Dendritic cell treated with granulocyte-macrophage colony-stimulating factor and Interleukin-4, amounts not matched to agents 40 ng/mL and 50 ng/mL, for 4 days (primary cell): ENCODE measurements around the gene GPATCH2.

Experiments
- H3K27ac Mint-ChIP-seq: one replicate; pipeline ENCODE4 v1.8.0; 2022; ENCODE audit warnings: mild to moderate bottlenecking, mixed read lengths
- H3K27me3 Mint-ChIP-seq: one replicate; pipeline ENCODE4 v1.8.0; 2022; ENCODE audit warnings: mild to moderate bottlenecking, mixed read lengths
- H3K36me3 Mint-ChIP-seq: one replicate; pipeline ENCODE4 v1.8.0; 2022; ENCODE audit warnings: low read depth, mixed read lengths
- H3K4me1 Mint-ChIP-seq: one replicate; pipeline ENCODE4 v1.8.0; 2022; ENCODE audit warnings: low read depth, mixed read lengths
- H3K4me3 Mint-ChIP-seq: one replicate; pipeline ENCODE4 v1.8.0; 2022; ENCODE audit warnings: mild to moderate bottlenecking, moderate library complexity, mixed read lengths
- H3K9me3 Mint-ChIP-seq: one replicate; pipeline ENCODE4 v1.8.0; 2022; ENCODE audit warnings: mixed read lengths
- intact Hi-C: fragments of 100-400 bp; cut with micrococcal nuclease; formaldehyde crosslinking; loops from one replicate; pipeline ENCODE4 v1.15.0; 2022

The GPATCH2 gene

DNA sequence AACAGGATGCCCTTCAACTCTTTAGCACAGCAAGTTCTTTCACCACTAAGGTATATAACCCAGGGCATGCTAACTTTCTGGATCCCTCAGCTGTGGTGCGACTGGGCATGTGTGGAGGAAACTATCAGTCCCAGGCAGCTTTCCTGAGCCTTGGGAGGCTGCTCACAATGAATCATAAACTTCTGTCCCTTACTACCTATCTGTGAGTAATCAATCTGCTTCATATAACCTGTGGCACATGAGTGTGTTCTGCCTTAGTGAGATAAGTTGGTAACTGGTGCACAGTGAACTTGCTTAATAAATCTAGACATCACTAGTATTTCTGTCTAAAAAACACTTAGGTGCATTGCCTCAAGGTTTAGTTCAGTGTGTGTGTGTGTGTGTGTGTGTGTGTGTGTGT lies 158.0 kb downstream of the GPATCH2 start:
- intact Hi-C loops, result no loop called here
- Mint-ChIP-seq H3K4me3 (no peak overlapping the region), H3K27me3 (no peaks in the 10 kb centered on the region)

DNA sequence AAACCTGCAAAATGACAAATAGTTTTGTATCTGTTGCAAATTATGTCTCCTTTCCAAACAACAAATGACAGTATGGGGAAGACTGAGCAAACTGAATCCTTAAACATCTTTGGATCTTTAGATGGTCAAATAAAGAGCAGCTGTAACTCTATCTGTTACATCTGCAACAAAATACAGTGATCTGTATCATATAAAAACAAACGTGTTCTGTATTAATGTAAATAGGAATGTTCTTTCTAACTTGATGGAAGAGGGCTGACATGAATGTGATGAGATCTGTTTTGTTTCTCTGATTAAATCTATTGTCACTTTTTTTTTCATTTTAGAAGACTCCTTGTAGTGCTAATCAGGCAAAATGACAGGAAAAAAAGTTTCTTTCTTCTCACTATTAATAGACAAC lies 159.5 kb downstream of the GPATCH2 start:
- H3K4me3 Mint-ChIP-seq, result no peak overlapping the region
- H3K27me3 Mint-ChIP-seq, result no peaks in the 10 kb centered on the region
- no peaks in the 10 kb centered on the region for H3K4me1 Mint-ChIP-seq
- intact Hi-C loops, result no loop called here
- H3K27ac Mint-ChIP-seq, result no peak overlapping the region
- H3K9me3 Mint-ChIP-seq, result peaks cover 6% of the 10 kb centered on the region
- H3K36me3 Mint-ChIP-seq, result no peaks in the 10 kb centered on the region

More for the DNA sequence above, 158.0 kb downstream of the GPATCH2 start:
- Mint-ChIP-seq H3K27ac (no peak overlapping the region), H3K9me3 (no peaks in the 10 kb centered on the region), H3K36me3 (no peaks in the 10 kb centered on the region), H3K4me1 (no peaks in the 10 kb centered on the region)

DNA sequence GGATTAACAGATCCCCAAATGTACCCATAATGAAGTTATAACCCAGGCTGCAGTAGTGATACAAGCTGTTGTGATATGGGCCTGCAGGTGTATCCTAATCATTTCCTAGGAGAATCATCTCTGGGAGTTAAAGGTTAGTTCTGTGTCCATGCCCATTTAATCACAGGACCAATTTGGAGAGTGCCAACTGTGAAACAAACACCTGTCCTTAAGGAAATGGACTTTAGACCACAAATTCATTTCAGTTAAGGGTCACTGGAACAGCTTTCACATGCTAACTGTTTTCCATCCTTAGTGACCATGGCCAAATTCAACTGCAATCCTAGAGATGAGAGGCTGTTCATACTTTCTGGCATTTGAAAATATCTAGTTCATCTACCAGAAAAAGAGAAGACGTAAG lies 160.9 kb downstream of the GPATCH2 start:
- no peaks in the 10 kb centered on the region for H3K4me1 Mint-ChIP-seq
- H3K27ac Mint-ChIP-seq, result no peak overlapping the region
- intact Hi-C loops, result no loop called here
- H3K4me3 Mint-ChIP-seq, result no peak overlapping the region
- H3K36me3 Mint-ChIP-seq, result peaks cover 2% of the 10 kb centered on the region
- H3K9me3 Mint-ChIP-seq, result peaks cover 20% of the 10 kb centered on the region
- H3K27me3 Mint-ChIP-seq, result no peaks in the 10 kb centered on the region

DNA sequence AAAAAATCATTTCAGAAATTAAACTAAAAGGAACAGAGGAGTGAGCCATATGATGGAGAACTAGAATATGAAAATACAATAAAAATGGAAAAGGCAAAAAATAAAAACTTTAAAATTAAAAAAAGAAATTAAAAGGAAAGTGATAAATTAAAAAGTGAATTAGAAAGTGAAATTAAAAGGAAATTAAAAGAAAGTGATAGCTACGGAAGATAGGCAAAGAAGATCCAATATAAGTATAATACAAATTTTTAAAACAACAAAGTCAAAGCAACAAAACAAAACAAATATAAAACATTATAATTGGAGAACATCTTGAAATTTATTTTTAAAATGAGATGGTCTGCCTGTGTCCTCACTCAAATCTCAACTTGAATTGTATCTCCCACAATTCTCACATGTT lies 165.8 kb downstream of the GPATCH2 start:
- H3K27ac Mint-ChIP-seq, result no peak overlapping the region
- peaks cover 8% of the 10 kb centered on the region for H3K36me3 Mint-ChIP-seq
- peaks cover 32% of the 10 kb centered on the region for H3K9me3 Mint-ChIP-seq
- H3K27me3 Mint-ChIP-seq, result no peaks in the 10 kb centered on the region
- intact Hi-C loops, result no loop called here
- H3K4me1 Mint-ChIP-seq, result no peaks in the 10 kb centered on the region
- no peak overlapping the region for H3K4me3 Mint-ChIP-seq

DNA sequence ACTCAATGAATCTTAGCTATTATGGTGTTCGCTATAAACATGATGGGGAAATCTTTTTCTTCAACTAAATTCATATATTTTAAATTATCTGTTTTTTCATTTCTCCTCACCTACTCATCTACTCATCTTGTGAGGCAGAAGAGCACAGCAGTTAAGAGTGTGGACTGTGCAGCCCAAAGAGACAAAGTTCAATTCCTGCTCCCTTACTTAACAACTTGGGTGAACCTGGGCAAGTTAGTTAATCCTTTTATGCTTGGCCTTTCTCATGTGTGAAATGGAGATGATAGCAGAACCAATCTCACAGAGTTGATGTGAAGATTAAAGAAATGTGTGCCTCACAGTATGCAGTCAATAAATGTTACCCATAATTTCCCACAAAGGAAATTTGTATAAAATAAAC lies 168.2 kb downstream of the GPATCH2 start:
- intact Hi-C loops, result no loop called here
- H3K9me3 Mint-ChIP-seq, result peaks cover 43% of the 10 kb centered on the region
- H3K4me3 Mint-ChIP-seq, result no peak overlapping the region
- no peak overlapping the region for H3K27ac Mint-ChIP-seq
- H3K36me3 Mint-ChIP-seq, result peaks cover 8% of the 10 kb centered on the region
- no peaks in the 10 kb centered on the region for H3K4me1 Mint-ChIP-seq
- no peaks in the 10 kb centered on the region for H3K27me3 Mint-ChIP-seq

DNA sequence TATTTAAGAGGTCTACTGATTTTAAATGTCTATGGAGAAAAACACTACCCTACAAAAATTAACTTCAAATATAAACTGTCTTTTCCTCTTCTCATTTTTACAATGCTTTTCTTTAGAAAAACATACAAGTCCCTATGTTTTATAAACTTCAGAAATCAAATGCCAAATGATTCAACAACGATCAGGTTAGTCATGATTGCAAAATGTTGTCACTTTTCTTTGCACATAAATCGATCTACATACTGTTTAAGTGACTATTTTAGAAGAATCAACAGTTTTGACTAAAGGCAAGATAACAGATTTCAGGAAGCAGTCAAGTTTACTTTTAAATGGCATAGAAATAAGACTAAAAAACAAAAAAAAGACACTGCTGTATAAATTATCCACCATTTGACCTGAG lies 168.7 kb downstream of the GPATCH2 start:
- H3K36me3 Mint-ChIP-seq, result peaks cover 8% of the 10 kb centered on the region
- H3K4me1 Mint-ChIP-seq, result no peaks in the 10 kb centered on the region
- intact Hi-C loops, result no loop called here
- no peak overlapping the region for H3K4me3 Mint-ChIP-seq
- peaks cover 43% of the 10 kb centered on the region for H3K9me3 Mint-ChIP-seq
- H3K27ac Mint-ChIP-seq, result no peak overlapping the region
- no peaks in the 10 kb centered on the region for H3K27me3 Mint-ChIP-seq

DNA sequence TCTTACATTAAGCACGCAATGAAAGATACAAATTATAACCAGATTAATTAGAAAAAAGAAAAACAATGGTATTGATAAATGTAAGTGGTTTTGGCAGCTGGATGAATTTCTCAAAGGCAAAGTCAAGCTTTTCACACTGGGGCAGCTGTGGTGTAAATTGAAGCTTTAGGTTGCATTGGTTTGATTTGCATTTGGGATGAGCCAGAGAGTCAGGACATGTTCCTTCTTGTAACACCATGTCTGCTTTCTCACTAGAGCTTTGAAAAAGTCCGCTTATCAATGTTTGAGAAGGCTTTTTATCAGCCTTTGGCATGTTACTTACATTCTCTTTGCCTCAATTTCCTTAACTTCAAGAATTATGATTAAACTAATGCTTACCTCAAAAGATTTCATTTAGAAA lies 173.9 kb downstream of the GPATCH2 start:
- Mint-ChIP-seq H3K4me1 (no peaks in the 10 kb centered on the region), H3K4me3 (no peak overlapping the region), H3K27me3 (no peaks in the 10 kb centered on the region), H3K9me3 (peaks cover 29% of the 10 kb centered on the region), H3K27ac (no peak overlapping the region), H3K36me3 (peaks cover 14% of the 10 kb centered on the region)
- intact Hi-C loops, result no loop called here

DNA sequence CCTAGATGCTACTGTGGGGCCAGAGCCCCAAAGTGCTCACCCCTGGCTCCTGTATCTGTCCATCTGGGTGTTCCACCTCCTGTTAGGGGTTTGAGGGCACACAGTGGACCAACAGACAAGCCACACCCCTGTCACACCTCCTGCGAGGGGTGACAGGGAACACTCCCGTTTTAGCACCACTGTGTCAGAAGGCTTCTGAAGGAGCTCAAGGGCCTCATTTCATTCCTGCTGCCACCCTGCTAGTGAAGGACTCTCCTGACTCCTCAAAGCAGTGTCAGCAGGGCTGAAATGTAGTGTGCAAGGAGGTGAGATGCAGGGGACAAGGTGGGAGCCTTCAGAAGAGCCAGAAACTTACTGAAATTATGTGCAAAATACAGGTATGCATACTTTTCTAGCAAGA lies 174.6 kb downstream of the GPATCH2 start:
- intact Hi-C loops, result no loop called here
- Mint-ChIP-seq H3K27ac (no peak overlapping the region), H3K36me3 (peaks cover 14% of the 10 kb centered on the region)

DNA sequence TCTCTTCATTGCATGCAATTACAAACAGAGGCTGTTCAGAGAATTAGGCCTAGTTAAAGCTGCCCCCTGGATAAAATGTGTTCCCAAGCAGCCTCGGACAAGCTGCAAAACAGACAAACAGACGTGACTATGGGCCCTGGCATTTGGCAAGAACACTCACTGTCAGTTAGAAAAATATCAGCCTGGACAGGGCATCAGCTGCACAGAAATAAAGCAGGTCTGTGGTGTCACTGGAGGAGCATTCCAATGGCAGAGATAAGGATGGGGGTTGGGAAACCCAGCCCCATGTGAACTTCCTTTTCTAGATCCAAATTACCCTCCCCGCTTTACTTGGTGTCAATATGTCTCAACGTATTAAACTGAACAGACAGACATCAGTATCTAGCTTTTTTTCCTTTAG lies 177.1 kb downstream of the GPATCH2 start:
- Mint-ChIP-seq H3K4me3 (no peak overlapping the region), H3K27ac (no peak overlapping the region), H3K27me3 (no peaks in the 10 kb centered on the region), H3K36me3 (peaks cover 20% of the 10 kb centered on the region), H3K4me1 (no peaks in the 10 kb centered on the region), H3K9me3 (peaks cover 26% of the 10 kb centered on the region)
- intact Hi-C loops, result no loop called here

More for the DNA sequence above, 174.6 kb downstream of the GPATCH2 start:
- Mint-ChIP-seq H3K4me1 (no peaks in the 10 kb centered on the region), H3K9me3 (peaks cover 29% of the 10 kb centered on the region), H3K4me3 (no peak overlapping the region), H3K27me3 (no peaks in the 10 kb centered on the region)

DNA sequence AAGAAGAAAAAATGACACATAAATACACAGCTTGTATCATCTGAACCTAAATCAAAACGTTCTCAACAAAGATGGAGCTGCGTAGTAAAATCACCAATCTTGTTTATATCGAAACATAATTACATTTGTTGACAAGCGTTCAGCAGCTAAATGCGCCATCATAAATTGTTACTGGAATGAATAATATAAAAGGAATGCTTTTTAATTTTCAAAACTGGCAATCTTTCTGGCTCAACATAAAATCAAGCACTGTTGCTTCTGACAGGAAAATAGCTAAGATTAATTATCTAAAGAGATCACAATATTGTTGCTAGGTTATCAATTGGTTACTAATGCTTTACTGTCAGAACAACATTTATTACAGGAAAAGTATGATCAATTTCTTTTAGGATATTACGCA lies 181.5 kb downstream of the GPATCH2 start:
- peaks cover 29% of the 10 kb centered on the region for H3K36me3 Mint-ChIP-seq
- H3K27me3 Mint-ChIP-seq, result no peaks in the 10 kb centered on the region
- no peaks in the 10 kb centered on the region for H3K4me1 Mint-ChIP-seq
- H3K4me3 Mint-ChIP-seq, result no peak overlapping the region
- no peaks in the 10 kb centered on the region for H3K9me3 Mint-ChIP-seq
- intact Hi-C loops, result no loop called here
- H3K27ac Mint-ChIP-seq, result no peak overlapping the region

DNA sequence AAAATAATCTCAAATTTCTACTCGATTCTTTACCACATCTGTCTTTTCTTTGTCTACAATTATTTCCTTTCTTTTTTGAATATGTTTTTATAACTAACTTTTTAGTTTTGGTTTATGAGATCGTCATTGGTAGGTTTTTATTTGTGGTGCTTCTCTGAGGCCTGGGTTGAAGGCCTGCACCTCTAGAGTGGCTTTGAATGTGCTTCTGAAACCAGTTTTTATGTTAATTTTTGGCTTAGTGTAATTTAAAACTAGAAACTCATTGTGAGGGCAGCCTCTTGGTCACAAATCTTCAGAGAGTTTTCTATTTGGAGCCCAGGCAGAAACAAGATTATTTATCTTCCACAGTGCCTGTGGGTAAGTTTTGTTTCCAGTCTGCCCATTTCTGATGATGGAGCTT lies 187.0 kb downstream of the GPATCH2 start:
- H3K27ac Mint-ChIP-seq, result no peak overlapping the region
- intact Hi-C loops, result no loop called here
- H3K9me3 Mint-ChIP-seq, result peaks cover 11% of the 10 kb centered on the region
- no peaks in the 10 kb centered on the region for H3K4me1 Mint-ChIP-seq
- no peaks in the 10 kb centered on the region for H3K27me3 Mint-ChIP-seq
- H3K4me3 Mint-ChIP-seq, result no peak overlapping the region
- H3K36me3 Mint-ChIP-seq, result peaks cover 41% of the 10 kb centered on the region

DNA sequence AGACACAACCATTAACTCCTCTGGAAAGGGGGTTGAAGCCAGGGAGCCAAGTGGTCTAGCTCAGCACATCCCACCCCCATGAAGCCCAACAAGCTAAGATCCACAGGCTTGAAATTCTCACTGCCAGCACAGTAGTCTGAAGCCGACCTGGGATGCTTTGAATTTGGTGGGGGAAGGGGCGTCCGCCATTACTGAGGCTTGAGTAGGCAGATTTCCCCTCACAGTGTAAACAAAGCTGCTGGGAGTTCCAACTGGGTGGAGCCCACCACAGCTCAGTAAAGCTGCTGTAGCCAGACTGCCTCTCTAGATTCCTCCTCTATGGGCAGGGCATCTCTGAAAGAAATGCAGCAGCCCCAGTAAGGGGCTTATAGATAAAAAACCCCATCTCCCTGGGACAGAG lies 193.5 kb downstream of the GPATCH2 start:
- Mint-ChIP-seq H3K9me3 (peaks cover 23% of the 10 kb centered on the region), H3K27me3 (no peaks in the 10 kb centered on the region), H3K4me1 (no peaks in the 10 kb centered on the region), H3K36me3 (peaks cover 36% of the 10 kb centered on the region), H3K27ac (no peak overlapping the region), H3K4me3 (no peak overlapping the region)
- intact Hi-C loops, result no loop called here

DNA sequence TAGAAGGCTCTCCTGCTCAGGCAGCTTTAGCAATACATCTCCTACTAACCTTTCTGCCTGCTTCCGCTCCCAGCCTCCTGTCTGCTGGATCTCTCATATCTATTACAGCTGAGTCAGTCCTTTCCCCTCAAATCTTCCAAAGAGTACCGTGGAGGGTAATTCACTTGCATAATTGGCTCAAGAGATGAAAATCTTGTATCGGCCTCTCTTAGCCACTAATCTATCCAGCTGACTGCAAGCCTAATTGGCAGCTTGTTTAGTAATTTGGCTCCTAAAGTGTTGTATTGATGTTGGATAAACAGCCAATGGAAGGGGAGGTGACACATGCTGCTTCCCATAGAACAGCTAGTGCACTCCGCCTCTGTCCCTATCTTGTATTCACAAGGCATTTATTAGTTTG lies 195.7 kb downstream of the GPATCH2 start:
- H3K4me3 Mint-ChIP-seq, result no peak overlapping the region
- peaks cover 23% of the 10 kb centered on the region for H3K9me3 Mint-ChIP-seq
- no peaks in the 10 kb centered on the region for H3K4me1 Mint-ChIP-seq
- intact Hi-C loops, result no loop called here
- peaks cover 46% of the 10 kb centered on the region for H3K36me3 Mint-ChIP-seq
- H3K27me3 Mint-ChIP-seq, result no peaks in the 10 kb centered on the region
- no peak overlapping the region for H3K27ac Mint-ChIP-seq

DNA sequence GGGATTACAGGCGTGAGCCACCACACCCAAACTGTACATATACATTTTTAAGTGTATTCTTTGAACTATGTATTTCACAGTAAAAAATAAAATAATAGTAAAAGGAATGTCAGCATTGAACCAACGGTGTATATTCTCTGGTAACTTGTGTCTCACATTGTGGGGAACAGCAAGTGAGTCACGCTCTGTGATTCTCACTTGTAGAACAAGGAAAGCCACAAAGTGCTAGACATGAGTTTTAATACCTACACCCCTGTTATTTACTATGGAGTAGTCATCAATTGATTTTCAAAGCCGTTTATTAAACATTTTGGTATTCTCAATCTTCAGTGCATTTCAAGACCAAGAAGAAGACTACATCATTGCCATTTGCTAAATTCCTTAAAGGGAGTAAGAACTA lies 197.2 kb downstream of the GPATCH2 start:
- no peak overlapping the region for H3K27ac Mint-ChIP-seq
- intact Hi-C loops, result loop anchor here (5.0 kb wide), 1 partner anchor 314 kb away; no protein-coding TSS in a partner anchor
- H3K4me1 Mint-ChIP-seq, result no peaks in the 10 kb centered on the region
- no peak overlapping the region for H3K4me3 Mint-ChIP-seq
- no peaks in the 10 kb centered on the region for H3K27me3 Mint-ChIP-seq
- peaks cover 31% of the 10 kb centered on the region for H3K36me3 Mint-ChIP-seq
- peaks cover 10% of the 10 kb centered on the region for H3K9me3 Mint-ChIP-seq

DNA sequence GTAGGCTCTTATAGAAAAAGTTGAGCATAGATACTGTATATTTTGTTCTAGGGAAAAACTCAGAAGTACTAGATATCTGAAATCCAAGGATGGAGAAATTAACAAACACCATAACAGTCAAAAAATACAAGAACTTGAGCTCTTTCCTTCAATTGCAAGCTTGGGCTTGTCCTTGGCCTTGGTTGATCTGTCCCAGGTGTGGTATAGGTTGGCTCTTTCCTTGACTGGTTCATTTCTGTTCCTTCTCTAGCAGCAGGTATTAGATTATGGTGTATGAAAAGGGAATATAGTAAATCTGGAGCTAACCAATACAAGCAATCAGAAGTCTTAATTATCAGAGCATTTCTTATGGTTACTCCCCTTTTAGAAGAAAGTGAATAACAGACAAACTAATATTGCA lies 198.6 kb downstream of the GPATCH2 start:
- no peak overlapping the region for H3K4me3 Mint-ChIP-seq
- no peaks in the 10 kb centered on the region for H3K27me3 Mint-ChIP-seq
- H3K27ac Mint-ChIP-seq, result no peak overlapping the region
- H3K36me3 Mint-ChIP-seq, result peaks cover 18% of the 10 kb centered on the region
- intact Hi-C loops, result loop anchor here (5.0 kb wide), 1 partner anchor 315 kb away; no protein-coding TSS in a partner anchor
- H3K9me3 Mint-ChIP-seq, result no peaks in the 10 kb centered on the region
- no peaks in the 10 kb centered on the region for H3K4me1 Mint-ChIP-seq
